ENCODE data around the gene VIM. TPM values are rescaled to one million over a fixed set of nuclear protein-coding genes. Genes with fewer than 3 reads are reported as not detected.

The VIM gene
- total RNA-seq, 1 experiment from 2014 or later, result 7.2 TPM

DNA sequence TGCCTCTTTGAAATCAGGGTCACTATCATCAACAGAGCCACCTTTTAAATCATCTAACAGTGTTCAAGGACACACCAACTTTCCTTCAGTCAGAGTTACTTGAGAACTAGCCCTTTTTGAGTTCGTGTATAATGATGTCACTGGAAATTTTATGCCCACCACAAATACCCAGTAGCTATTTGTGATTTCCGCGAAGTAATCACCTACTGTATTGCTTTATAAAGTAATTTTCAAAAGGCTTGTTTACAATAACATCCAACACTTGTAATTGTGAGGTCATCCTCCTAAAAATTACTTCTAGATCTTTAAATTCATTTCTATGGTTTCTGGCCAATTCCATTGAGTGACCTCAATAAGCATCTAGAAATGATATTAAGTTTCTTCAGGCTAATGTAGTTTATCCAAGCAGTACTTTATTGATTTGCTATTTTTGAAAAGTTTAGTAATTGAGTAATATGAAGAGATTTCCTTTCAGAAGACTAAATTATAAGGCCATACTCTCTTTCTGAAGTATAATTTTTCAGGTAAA, 39.3 kb upstream of the VIM start:
- H3K79me2 ChIP-seq (ENCODE audit: insufficient read depth, low read length), result no peaks in the 10 kb centered on the region
- ATAC-seq (no peak), DNase-seq (ENCODE audit: low read depth, low spot score) (no peak)
- ChIA-PET POLR2A (no interaction called here), CTCF (no interaction called here), RAD21 (ENCODE audit: low non-redundant PET in 1 of 2, low total read pairs in 2 of 2, uncharacterized antibody in 2 of 2, unreplicated experiment in 2 of 2) (no interaction called here)
- TF ChIP-seq, protein P1, sequence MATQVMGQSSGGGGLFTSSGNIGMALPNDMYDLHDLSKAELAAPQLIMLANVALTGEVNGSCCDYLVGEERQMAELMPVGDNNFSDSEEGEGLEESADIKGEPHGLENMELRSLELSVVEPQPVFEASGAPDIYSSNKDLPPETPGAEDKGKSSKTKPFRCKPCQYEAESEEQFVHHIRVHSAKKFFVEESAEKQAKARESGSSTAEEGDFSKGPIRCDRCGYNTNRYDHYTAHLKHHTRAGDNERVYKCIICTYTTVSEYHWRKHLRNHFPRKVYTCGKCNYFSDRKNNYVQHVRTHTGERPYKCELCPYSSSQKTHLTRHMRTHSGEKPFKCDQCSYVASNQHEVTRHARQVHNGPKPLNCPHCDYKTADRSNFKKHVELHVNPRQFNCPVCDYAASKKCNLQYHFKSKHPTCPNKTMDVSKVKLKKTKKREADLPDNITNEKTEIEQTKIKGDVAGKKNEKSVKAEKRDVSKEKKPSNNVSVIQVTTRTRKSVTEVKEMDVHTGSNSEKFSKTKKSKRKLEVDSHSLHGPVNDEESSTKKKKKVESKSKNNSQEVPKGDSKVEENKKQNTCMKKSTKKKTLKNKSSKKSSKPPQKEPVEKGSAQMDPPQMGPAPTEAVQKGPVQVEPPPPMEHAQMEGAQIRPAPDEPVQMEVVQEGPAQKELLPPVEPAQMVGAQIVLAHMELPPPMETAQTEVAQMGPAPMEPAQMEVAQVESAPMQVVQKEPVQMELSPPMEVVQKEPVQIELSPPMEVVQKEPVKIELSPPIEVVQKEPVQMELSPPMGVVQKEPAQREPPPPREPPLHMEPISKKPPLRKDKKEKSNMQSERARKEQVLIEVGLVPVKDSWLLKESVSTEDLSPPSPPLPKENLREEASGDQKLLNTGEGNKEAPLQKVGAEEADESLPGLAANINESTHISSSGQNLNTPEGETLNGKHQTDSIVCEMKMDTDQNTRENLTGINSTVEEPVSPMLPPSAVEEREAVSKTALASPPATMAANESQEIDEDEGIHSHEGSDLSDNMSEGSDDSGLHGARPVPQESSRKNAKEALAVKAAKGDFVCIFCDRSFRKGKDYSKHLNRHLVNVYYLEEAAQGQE (IDR thresholded peaks at IDR 0.05; ENCODE audit: low read depth), result no peak
- no peak for TF ChIP-seq TCF7L2 (IDR thresholded peaks at IDR 0.05; ENCODE audit: borderline replicate concordance, extremely low read depth, insufficient read depth, insufficient read length)
- TF ChIP-seq YY1 (IDR thresholded peaks at IDR 0.05; ENCODE audit: extremely low read depth, insufficient replicate concordance, low read depth, low read length), result no peak
- TF ChIP-seq POLR2A (IDR thresholded peaks at IDR 0.05; ENCODE audit: borderline replicate concordance, extremely low read depth, insufficient read depth, insufficient read length), result no peak
- no peak for TF ChIP-seq SRF (IDR thresholded peaks at IDR 0.05; ENCODE audit: low read depth)
- TF ChIP-seq SIN3A (IDR thresholded peaks at IDR 0.05; ENCODE audit: low read depth), result no peak
- TF ChIP-seq EZH2phosphoT487 (IDR thresholded peaks at IDR 0.05; ENCODE audit: borderline replicate concordance), result no peak
- TF ChIP-seq CEBPB (IDR thresholded peaks at IDR 0.05; ENCODE audit: low read depth), result no peak
- TF ChIP-seq RAD21 (IDR thresholded peaks at IDR 0.05; ENCODE audit: low read depth), result no peak
- no peak for TF ChIP-seq EGR1 (IDR thresholded peaks at IDR 0.05; ENCODE audit: low read depth)
- TF ChIP-seq, protein P2, sequence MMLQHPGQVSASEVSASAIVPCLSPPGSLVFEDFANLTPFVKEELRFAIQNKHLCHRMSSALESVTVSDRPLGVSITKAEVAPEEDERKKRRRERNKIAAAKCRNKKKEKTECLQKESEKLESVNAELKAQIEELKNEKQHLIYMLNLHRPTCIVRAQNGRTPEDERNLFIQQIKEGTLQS (IDR thresholded peaks at IDR 0.05), result no peak
- no peak for TF ChIP-seq CBX3 (IDR thresholded peaks at IDR 0.05; ENCODE audit: low read depth)
- TF ChIP-seq, protein P3, sequence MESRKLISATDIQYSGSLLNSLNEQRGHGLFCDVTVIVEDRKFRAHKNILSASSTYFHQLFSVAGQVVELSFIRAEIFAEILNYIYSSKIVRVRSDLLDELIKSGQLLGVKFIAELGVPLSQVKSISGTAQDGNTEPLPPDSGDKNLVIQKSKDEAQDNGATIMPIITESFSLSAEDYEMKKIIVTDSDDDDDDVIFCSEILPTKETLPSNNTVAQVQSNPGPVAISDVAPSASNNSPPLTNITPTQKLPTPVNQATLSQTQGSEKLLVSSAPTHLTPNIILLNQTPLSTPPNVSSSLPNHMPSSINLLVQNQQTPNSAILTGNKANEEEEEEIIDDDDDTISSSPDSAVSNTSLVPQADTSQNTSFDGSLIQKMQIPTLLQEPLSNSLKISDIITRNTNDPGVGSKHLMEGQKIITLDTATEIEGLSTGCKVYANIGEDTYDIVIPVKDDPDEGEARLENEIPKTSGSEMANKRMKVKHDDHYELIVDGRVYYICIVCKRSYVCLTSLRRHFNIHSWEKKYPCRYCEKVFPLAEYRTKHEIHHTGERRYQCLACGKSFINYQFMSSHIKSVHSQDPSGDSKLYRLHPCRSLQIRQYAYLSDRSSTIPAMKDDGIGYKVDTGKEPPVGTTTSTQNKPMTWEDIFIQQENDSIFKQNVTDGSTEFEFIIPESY (IDR thresholded peaks at IDR 0.05; ENCODE audit: extremely low read depth, insufficient replicate concordance, low read length), result no peak
- TF ChIP-seq ELF1 (IDR thresholded peaks at IDR 0.05; ENCODE audit: borderline replicate concordance, low read depth), result no peak
- TF ChIP-seq ZNF274 (IDR thresholded peaks at IDR 0.05; ENCODE audit: low read depth, low read length), result no peak
- no peak for TF ChIP-seq SP1 (IDR thresholded peaks at IDR 0.05; ENCODE audit: low read depth)
- no peak for TF ChIP-seq JUND (IDR thresholded peaks at IDR 0.05)
- H3K27me3 ChIP-seq (ENCODE audit: insufficient read depth, low read length), result no peaks in the 10 kb centered on the region
- H3K9me2 ChIP-seq (ENCODE audit: insufficient read depth), result no peaks in the 10 kb centered on the region
- no peak overlapping the region for H3K4me2 ChIP-seq (ENCODE audit: low read length)
- intact Hi-C loops (cut with micrococcal nuclease), result no loop called here
- no peak overlapping the region for H3K27ac ChIP-seq (ENCODE audit: low read depth, low read length)
- H3K9me3 ChIP-seq (ENCODE audit: control insufficient read depth in 1 of 2, insufficient read depth in 1 of 2, low read depth in 1 of 2, low read length in 2 of 2), result no peaks in the 10 kb centered on the region
- no peaks in the 10 kb centered on the region for H3K4me1 ChIP-seq (ENCODE audit: control insufficient read depth in 1 of 2, insufficient read depth in 2 of 2, low read length in 2 of 2)
- BruUV-seq (replicated peaks), result no TSS peak
- no peaks in the 10 kb centered on the region for H3K36me3 ChIP-seq (ENCODE audit: control insufficient read depth in 1 of 2, insufficient read depth in 2 of 2, low read length in 2 of 2)
- H3K9ac ChIP-seq (ENCODE audit: low read length), result no peak overlapping the region
- H2AFZ ChIP-seq (ENCODE audit: low read depth, low read length, poor library complexity, severe bottlenecking), result no peak overlapping the region
- H3K4me3 ChIP-seq (replicated peaks in 1 of 2; ENCODE audit: low read depth in 1 of 2, low read length in 2 of 2), result no peak overlapping the region
- no peaks in the 10 kb centered on the region for H4K20me1 ChIP-seq (ENCODE audit: insufficient read depth)

Data from HCT116 (cell line).